HepG2 (cell line): ENCODE results near the gene WDR59. TPM values are rescaled to one million over a fixed set of nuclear protein-coding genes. Genes with fewer than 3 reads are reported as not detected.
A peak's percentile ranks its signal among the peaks of the same experiment; 100 is the strongest.

ENCODE experiments used
- HNRNPL ChIP-seq: fragments of 200-400 bp; formaldehyde crosslinking; IDR thresholded peaks from 2 replicates; pipeline ENCODE4 v1.6.1; 2017; ENCODE audit warnings: mild to moderate bottlenecking, low read depth, low read length
- KLF11 ChIP-seq: IDR thresholded peaks from 2 replicates; pipeline ENCODE4 v1.6.1; 2016; ENCODE audit warnings: missing compliant biosample characterization
- RNF2 ChIP-seq: fragments of 450-650 bp; conservative IDR thresholded peaks from 2 replicates; pipeline ENCODE4 v1.6.1; 2016; ENCODE audit warnings: low read depth
- RORA ChIP-seq: sonication (generic); formaldehyde crosslinking; IDR thresholded peaks from 2 replicates; pipeline ENCODE4 v1.5.0; 2020; ENCODE audit warnings: mild to moderate bottlenecking, missing genetic modification reagents, moderate library complexity
- THYN1 ChIP-seq: sonication (generic); formaldehyde crosslinking; IDR thresholded peaks from 2 replicates; pipeline ENCODE4 v1.8.1; 2023; ENCODE audit warnings: low read depth, mild to moderate bottlenecking, moderate library complexity, missing genetic modification reagents, borderline replicate concordance
- ZFP36L2 ChIP-seq: sonication (generic); formaldehyde crosslinking; IDR thresholded peaks from 2 replicates; pipeline ENCODE4 v1.4.0; 2020; ENCODE audit warnings: missing genetic modification reagents
- ZNF263 ChIP-seq: sonication (generic); formaldehyde crosslinking; IDR thresholded peaks from 2 replicates; pipeline ENCODE4 v1.4.0; 2020; ENCODE audit warnings: missing genetic modification reagents
- ZNF761 ChIP-seq: sonication (generic); formaldehyde crosslinking; conservative IDR thresholded peaks from 2 replicates; pipeline ENCODE4 v1.4.0; 2020; ENCODE audit warnings: mild to moderate bottlenecking, missing genetic modification reagents
- ZSCAN29 ChIP-seq: sonication (generic); formaldehyde crosslinking; conservative IDR thresholded peaks from 2 replicates; pipeline ENCODE4 v1.4.0; 2020; ENCODE audit warnings: mild to moderate bottlenecking, missing genetic modification reagents
- polyA plus RNA-seq, 8 experiments: library from polyadenylated mRNA; depleted of rRNA in 3 of 8; stranded (reverse) in 7 of 8; unstranded in 1 of 8; fragments of >200 nt; fragmentation: Illumina TruSeq in 4 of 8; extraction: Trizol in 4 of 8; gene quantifications; 2 replicates each; pipeline versions ENCODE4 v1.2.1 to v1.2.3, GENCODE V29; 2011 to 2016; ENCODE audit warnings: low read depth in 4 of 8, missing spikeins in 1 of 8, mixed read lengths in 1 of 8; ENCODE audit not compliant: insufficient read depth in 1 of 8
- total RNA-seq, 5 experiments: library from RNA; depleted of rRNA; stranded (reverse); fragments of >200 nt; fragmentation: Illumina TruSeq; extraction: Trizol; gene quantifications; 2 replicates each; pipeline ENCODE4 v1.2.3, GENCODE V29; 2016; ENCODE audit warnings: low read depth in 1 of 5
- TF ChIP-seq, protein P1 (sequence below): sonication (generic); formaldehyde crosslinking; conservative IDR thresholded peaks from 2 replicates; pipeline ENCODE4 v1.4.0; 2020; ENCODE audit warnings: missing genetic modification reagents
- TF ChIP-seq, protein P2 (sequence below): sonication (generic); formaldehyde crosslinking; conservative IDR thresholded peaks from 2 replicates; pipeline ENCODE4 v1.8.0; 2022; ENCODE audit warnings: missing genetic modification reagents
- TF ChIP-seq, protein P3 (sequence below): sonication (generic); formaldehyde crosslinking; IDR thresholded peaks from 2 replicates; pipeline ENCODE4 v1.8.0; 2022; ENCODE audit warnings: missing genetic modification reagents, mild to moderate bottlenecking, borderline replicate concordance

WDR59 gene
- total and polyA plus RNA-seq, 2 of the 13 experiments (the other 11 are each of a cell fraction or from before 2014, with no cell fraction given): 65.2 to 306 TPM

DNA sequence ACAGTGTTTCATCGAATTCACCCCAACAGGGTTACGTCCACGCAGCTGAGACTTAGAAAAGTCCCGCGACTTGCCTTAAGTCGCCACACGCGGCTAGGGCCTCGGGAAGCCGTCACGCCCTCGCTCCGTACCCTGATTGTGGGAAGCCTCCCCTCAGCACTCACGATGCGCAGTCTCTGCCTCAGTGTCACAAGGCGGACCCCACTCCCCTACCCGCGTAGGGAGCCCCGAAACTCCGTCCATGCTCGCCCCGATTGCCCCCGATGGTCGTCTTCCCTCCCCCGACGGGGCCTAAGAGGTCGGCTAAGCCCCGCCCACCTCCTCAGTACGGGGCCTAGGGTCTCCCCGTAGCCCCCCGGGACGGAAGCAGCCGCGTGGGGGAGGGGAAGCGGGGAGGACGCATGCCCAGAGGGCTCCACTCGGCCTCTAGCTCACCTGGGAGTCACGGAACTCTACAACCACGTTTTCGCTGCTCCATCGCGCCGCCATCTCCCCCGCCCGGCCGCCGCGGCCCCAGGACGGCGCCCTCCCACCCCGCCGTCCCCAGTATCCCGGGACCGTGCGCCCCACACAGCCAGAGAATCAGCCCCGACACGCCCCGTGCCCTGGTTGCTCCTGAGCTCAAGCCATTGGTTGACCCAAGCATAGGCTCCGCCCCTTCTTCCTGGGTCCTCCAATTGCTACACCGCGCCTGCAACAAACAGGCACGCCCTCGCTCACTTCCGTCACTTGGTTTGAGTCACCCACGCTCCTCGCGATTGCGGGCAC is at the start of gene WDR59 (continued):
- TF ChIP-seq ZNF263: no peak
- peak; percentile 99 for TF ChIP-seq ZSCAN29 (CRISPR knock-in tag)
- TF ChIP-seq ZFP36L2 (CRISPR knock-in tag): 0 out of 2 replicates have a peak, but pooled peaks have one; percentile 14
- TF ChIP-seq, protein P1, sequence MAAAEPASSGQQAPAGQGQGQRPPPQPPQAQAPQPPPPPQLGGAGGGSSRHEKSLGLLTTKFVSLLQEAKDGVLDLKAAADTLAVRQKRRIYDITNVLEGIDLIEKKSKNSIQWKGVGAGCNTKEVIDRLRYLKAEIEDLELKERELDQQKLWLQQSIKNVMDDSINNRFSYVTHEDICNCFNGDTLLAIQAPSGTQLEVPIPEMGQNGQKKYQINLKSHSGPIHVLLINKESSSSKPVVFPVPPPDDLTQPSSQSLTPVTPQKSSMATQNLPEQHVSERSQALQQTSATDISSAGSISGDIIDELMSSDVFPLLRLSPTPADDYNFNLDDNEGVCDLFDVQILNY: peak; percentile 29; the same call in 1 of the 2 replicates
- TF ChIP-seq, protein P2, sequence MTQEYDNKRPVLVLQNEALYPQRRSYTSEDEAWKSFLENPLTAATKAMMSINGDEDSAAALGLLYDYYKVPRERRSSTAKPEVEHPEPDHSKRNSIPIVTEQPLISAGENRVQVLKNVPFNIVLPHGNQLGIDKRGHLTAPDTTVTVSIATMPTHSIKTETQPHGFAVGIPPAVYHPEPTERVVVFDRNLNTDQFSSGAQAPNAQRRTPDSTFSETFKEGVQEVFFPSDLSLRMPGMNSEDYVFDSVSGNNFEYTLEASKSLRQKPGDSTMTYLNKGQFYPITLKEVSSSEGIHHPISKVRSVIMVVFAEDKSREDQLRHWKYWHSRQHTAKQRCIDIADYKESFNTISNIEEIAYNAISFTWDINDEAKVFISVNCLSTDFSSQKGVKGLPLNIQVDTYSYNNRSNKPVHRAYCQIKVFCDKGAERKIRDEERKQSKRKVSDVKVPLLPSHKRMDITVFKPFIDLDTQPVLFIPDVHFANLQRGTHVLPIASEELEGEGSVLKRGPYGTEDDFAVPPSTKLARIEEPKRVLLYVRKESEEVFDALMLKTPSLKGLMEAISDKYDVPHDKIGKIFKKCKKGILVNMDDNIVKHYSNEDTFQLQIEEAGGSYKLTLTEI: no peak
- TF ChIP-seq KLF11: no peak
- TF ChIP-seq, protein P3, sequence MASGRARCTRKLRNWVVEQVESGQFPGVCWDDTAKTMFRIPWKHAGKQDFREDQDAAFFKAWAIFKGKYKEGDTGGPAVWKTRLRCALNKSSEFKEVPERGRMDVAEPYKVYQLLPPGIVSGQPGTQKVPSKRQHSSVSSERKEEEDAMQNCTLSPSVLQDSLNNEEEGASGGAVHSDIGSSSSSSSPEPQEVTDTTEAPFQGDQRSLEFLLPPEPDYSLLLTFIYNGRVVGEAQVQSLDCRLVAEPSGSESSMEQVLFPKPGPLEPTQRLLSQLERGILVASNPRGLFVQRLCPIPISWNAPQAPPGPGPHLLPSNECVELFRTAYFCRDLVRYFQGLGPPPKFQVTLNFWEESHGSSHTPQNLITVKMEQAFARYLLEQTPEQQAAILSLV: no peak
- TF ChIP-seq RORA (CRISPR knock-in tag): no peak
- TF ChIP-seq THYN1 (CRISPR knock-in tag): no peak
- TF ChIP-seq ZNF761 (CRISPR knock-in tag): peak; percentile 87
- no peak for TF ChIP-seq RNF2
- no peak for TF ChIP-seq HNRNPL
- TF ChIP-seq, all 625 proteins: peak for 325
